SU-DHL-6 (cell line): ENCODE data around the gene HEBP1.

Experiments
- H2AFZ ChIP-seq: fragments of 200-600 bp; sonication (generic); 2 replicates; pipeline ENCODE4 v1.6.1; 2014; ENCODE audit warnings: low read depth, mild to moderate bottlenecking, moderate library complexity, mixed read lengths, antibody characterized with exemption, low read length; ENCODE audit not compliant: severe bottlenecking
- H3F3A ChIP-seq: fragments of 200-600 bp; shearing (Covaris generic); 2 replicates; pipeline ENCODE4 v1.6.0; 2016; ENCODE audit warnings: antibody characterized with exemption, mild to moderate bottlenecking; ENCODE audit not compliant: insufficient read depth
- H3K27ac ChIP-seq: fragments of 200-600 bp; sonication (generic); 2 replicates; pipeline ENCODE4 v1.5.1; 2016; ENCODE audit warnings: low read depth, mild to moderate bottlenecking, low read length, moderate library complexity, mixed read lengths
- H3K27me3 ChIP-seq: fragments of 200-600 bp; sonication (generic), shearing (Covaris generic); 2 replicates; pipeline ENCODE4 v1.6.0; 2014; ENCODE audit warnings: mild to moderate bottlenecking, low read length
- H3K36me3 ChIP-seq: fragments of 200-600 bp; sonication (generic); 2 replicates; pipeline ENCODE4 v1.6.1; 2014; ENCODE audit warnings: mild to moderate bottlenecking, low read length, mixed read lengths
- H3K4me2 ChIP-seq: fragments of 300-600, 200-600 bp; shearing (Covaris generic), sonication (generic); 2 replicates; pipeline ENCODE4 v1.6.0; 2014; ENCODE audit warnings: low read length, low read depth, mild to moderate bottlenecking; ENCODE audit not compliant: poor library complexity, severe bottlenecking
- H3K4me3 ChIP-seq: fragments of 200-600 bp; sonication (generic); 2 replicates; pipeline ENCODE4 v1.5.1; 2014; ENCODE audit warnings: antibody characterized with exemption, low read length, mild to moderate bottlenecking, mixed read lengths; ENCODE audit not compliant: insufficient read depth, poor library complexity, severe bottlenecking
- H3K79me2 ChIP-seq: fragments of 200-600 bp; sonication (generic); 2 replicates; pipeline ENCODE4 v1.6.1; 2014; ENCODE audit warnings: mild to moderate bottlenecking, low read length, moderate library complexity; ENCODE audit not compliant: insufficient read depth
- H3K9ac ChIP-seq: fragments of 200-600 bp; sonication (generic); 2 replicates; pipeline ENCODE4 v1.7.0; 2014; ENCODE audit warnings: mild to moderate bottlenecking, low read length
- H3K9me2 ChIP-seq: fragments of 200-600 bp; sonication (generic); replicated peaks from 2 replicates; pipeline ENCODE4 v1.6.1; 2014; ENCODE audit warnings: low read length; ENCODE audit not compliant: insufficient read depth
- H3K9me3 ChIP-seq: fragments of 200-600 bp; sonication (generic); 2 replicates; pipeline ENCODE4 v1.6.1; 2014; ENCODE audit warnings: low read length, mixed read lengths; ENCODE audit not compliant: insufficient read depth
- H4K20me1 ChIP-seq: fragments of 200-600 bp; sonication (generic); 2 replicates; pipeline ENCODE4 v1.6.1; 2014; ENCODE audit warnings: low read depth, mild to moderate bottlenecking, antibody characterized with exemption, low read length, moderate library complexity, mixed read lengths
- EZH2phosphoT487 ChIP-seq: fragments of 200-600 bp; sonication (generic), shearing (Covaris generic); conservative IDR thresholded peaks from 2 replicates; pipeline ENCODE4 v1.6.1; 2018; ENCODE audit warnings: mild to moderate bottlenecking, antibody characterized with exemption, low read length, moderate library complexity, mixed read lengths
- TF ChIP-seq, protein P1 (sequence below): fragments of 200-600 bp; sonication (generic); IDR thresholded peaks from one replicate; pipeline ENCODE4 v1.5.1; 2017; ENCODE audit warnings: antibody characterized with exemption, mild to moderate bottlenecking, low read length, moderate library complexity; ENCODE audit not compliant: insufficient read depth, poor library complexity, severe bottlenecking

The HEBP1 gene

DNA sequence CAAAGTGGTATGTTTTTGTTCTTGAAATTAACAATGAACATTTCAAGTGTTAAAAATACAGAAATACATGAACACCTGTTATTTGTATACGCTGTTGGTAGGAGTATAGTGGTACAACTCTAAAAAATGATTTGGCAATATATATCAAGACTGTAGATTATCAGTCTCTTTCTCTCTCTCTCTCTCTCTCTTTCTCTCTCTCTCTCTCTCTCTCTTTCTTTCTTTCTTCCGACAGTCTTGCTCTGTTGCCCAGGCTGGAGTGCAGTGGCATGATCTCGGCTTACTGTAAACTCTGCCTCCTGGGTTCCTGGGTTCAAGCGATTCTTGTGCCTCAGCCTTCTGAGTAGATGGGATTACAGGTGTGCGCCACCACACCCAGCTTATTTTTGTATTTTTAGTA lies 12.6 kb downstream of the HEBP1 start:
- no peak overlapping the region for H3K4me3 ChIP-seq
- H4K20me1 ChIP-seq: no peaks in the 10 kb centered on the region
- H3F3A ChIP-seq: no peaks in the 10 kb centered on the region
- TF ChIP-seq, protein P1, sequence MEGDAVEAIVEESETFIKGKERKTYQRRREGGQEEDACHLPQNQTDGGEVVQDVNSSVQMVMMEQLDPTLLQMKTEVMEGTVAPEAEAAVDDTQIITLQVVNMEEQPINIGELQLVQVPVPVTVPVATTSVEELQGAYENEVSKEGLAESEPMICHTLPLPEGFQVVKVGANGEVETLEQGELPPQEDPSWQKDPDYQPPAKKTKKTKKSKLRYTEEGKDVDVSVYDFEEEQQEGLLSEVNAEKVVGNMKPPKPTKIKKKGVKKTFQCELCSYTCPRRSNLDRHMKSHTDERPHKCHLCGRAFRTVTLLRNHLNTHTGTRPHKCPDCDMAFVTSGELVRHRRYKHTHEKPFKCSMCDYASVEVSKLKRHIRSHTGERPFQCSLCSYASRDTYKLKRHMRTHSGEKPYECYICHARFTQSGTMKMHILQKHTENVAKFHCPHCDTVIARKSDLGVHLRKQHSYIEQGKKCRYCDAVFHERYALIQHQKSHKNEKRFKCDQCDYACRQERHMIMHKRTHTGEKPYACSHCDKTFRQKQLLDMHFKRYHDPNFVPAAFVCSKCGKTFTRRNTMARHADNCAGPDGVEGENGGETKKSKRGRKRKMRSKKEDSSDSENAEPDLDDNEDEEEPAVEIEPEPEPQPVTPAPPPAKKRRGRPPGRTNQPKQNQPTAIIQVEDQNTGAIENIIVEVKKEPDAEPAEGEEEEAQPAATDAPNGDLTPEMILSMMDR: no peak
- TF ChIP-seq EZH2phosphoT487: no peak
- no peaks in the 10 kb centered on the region for H3K36me3 ChIP-seq
- no peaks in the 10 kb centered on the region for H3K9me2 ChIP-seq
- no peaks in the 10 kb centered on the region for H3K27me3 ChIP-seq
- H3K9ac ChIP-seq: no peak overlapping the region
- H3K4me2 ChIP-seq: no peak overlapping the region
- no peak overlapping the region for H2AFZ ChIP-seq
- H3K79me2 ChIP-seq: no peaks in the 10 kb centered on the region
- no peaks in the 10 kb centered on the region for H3K9me3 ChIP-seq
- no peak overlapping the region for H3K27ac ChIP-seq

DNA sequence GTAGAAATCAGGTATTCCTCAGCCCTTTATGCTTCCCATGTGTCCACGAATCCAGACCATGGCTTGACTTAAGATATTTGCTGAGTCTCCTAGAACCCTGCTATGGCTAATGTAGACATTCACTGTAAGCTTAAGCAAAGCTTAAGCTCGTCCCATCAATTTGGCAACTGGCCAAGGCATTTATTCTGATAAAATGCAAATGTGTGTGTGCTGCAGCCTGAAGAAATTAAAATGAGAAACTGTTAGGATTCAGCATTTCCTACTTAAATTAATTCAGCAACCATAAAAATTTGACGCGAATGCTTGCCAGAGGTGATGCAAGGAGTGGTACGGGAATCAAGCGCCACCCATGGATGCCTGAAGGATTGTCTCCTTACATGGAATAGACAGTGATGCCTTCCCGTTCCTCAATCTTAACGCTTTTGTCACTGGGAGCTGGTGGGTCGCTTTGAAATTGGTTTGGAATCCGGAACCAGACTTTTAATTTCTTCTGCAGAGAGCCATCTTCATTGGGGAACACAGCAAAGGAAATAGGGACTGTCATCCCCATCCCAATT lies 13.2 kb downstream of the HEBP1 start:
- Histone ChIP-seq H3K4me2 (no peak overlapping the region), H3K79me2 (no peaks in the 10 kb centered on the region), H3K27ac (no peak overlapping the region), H2AFZ (no peak overlapping the region), H3K9me3 (no peaks in the 10 kb centered on the region), H3K36me3 (no peaks in the 10 kb centered on the region), H3K27me3 (no peaks in the 10 kb centered on the region), H3K4me3 (no peak overlapping the region), H3K9me2 (no peaks in the 10 kb centered on the region), H3K9ac (no peak overlapping the region), H4K20me1 (no peaks in the 10 kb centered on the region), H3F3A (no peaks in the 10 kb centered on the region)
- TF ChIP-seq, protein P1: no peak
- TF ChIP-seq EZH2phosphoT487: no peak

DNA sequence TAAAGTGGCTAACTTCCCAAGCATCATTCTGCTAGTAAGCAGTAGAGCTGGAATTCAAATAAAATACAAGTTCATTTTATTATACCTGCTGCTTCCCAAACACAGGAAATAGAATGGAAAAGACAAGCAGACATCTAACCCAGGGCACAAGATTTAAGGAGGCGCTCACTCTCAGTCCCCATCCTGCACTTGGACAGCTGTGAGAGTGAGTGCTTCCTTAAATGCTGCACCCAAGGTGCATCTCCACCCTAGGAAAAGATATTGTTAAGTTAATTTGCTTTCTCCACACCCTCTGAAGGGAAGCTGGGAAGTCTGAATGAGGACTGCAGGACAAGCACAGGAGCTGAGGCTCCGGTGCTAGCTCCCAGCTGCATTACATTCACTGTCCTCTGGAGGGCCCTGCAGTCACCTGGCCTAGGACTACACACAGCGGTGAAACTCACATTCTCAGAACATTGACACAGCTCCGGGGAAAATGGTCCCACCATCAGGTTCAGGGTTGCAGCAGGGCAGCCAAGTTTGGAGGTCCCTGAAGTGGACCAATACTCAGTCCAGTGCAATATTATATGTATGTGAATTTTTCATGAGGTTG lies 14.2 kb downstream of the HEBP1 start:
- Histone ChIP-seq H3K4me2 (no peak overlapping the region), H3K9me3 (no peaks in the 10 kb centered on the region), H3K27ac (no peak overlapping the region), H4K20me1 (no peaks in the 10 kb centered on the region), H3K9ac (no peak overlapping the region), H3K36me3 (no peaks in the 10 kb centered on the region), H3K27me3 (no peaks in the 10 kb centered on the region), H2AFZ (no peak overlapping the region), H3F3A (no peaks in the 10 kb centered on the region), H3K79me2 (no peaks in the 10 kb centered on the region), H3K4me3 (no peak overlapping the region), H3K9me2 (no peaks in the 10 kb centered on the region)
- TF ChIP-seq EZH2phosphoT487: no peak
- TF ChIP-seq, protein P1: no peak
